GM12873 (cell line): Measurements from ENCODE around the gene CD6.

Source experiments
- CTCF ChIP-seq: IDR thresholded peaks from 2 replicates; pipeline ENCODE4 v1.5.1; 2012; ENCODE audit warnings: low read depth, mild to moderate bottlenecking, moderate library complexity, low read length, control low read depth; ENCODE audit not compliant: insufficient read depth; ENCODE audit errors: missing control alignments

CD6 gene

DNA sequence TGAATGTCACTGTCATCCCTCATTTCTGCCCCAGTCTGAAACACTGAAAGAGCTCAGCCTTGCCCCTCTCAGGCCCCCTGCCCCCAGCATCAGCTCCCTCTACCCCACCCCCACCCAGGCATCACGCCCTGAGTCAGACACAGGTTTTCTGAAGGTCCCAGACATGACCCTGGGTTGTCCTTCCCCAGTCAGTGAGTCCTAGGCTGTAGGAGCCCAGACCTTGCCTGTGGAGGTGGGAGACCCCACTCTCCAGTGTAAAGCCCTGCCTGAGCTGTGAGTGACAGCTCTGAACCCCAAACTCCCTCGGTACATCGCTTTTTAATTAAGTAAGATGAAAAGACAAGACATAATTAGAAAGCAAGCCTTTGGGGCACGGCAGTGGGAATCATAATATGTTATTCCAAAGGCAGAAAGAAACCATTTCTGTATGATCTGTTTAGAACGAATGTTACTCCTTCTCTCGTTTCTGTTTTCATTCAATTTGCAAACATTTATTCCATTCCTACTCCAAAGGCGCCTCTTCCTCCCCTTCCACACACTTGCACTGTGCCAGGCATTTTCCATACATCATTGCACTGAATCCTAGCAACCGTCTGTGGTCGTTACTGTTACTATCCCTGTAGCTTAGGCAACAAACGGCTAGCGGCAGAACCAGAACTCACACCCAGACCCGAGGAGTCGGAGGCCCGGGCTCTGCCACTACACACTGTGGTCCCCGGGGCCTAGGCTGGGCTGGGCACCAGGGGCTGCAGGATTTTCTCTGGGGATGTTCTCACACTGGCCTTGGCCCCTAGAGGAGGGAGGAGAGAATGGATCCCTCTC is 63.4 kb downstream of the CD6 start:
- TF ChIP-seq CTCF, result no peak

DNA sequence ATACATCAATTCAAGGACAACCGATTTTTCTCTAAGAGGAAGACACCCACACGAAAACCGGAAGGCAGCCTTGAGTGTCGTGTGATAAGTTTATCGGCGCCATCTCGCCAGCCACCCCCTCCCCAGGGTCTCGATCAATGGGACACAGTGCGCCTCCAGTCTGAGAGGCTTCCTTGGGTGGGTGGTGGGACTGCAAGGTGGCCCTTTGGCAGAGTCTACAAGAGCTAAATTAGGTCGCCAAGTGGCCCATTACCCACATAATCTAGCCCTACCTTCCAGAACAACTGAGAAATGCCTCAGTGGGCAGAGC is 64.0 kb downstream of the CD6 start:
- no peak for TF ChIP-seq CTCF

- no peak for TF ChIP-seq CTCF
Observed at GRCh38 chr11:61037441-61038093, 66.1 kb downstream of the CD6 start.

GRCh38 chr11:61039916-61040315 is 68.4 kb downstream of the CD6 start:
- TF ChIP-seq CTCF, result no peak

DNA sequence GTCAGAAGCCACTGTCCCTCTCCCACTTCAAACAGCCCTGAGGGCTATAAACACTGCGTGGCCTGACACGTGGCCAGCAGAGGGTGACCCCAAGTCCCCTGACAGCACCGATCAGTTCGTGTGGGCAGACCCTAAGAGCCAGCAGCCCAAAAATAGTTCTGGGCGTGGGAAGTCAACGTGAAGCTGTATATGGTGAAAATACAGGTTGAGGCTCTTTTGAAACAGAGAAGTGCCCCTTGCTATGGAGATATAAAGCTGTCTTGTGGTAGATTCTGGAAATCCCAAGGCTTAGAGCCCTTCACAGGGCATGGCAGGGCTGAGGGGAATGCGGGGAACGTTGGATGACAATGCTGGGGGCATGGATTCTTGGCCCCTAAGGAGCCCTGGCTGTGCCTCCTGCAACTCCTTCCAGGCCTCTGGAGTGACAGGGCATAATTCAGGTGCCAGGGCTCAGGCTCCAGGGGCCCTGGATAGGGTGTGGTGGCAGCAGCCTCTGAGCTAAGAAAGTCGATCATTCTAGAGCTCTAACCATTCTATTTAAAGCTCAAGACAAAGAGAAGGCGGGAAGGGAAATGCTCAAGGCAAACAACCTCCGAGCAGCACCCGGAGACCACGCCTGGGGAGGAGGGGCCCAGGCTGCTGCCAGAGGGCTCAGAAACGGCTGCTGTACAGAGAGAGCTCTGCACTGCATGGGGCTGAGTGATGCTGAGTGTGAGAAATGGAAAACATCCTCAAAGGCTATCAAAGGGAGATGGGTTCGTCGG is 70.5 kb downstream of the CD6 start:
- TF ChIP-seq CTCF, result no peak

DNA sequence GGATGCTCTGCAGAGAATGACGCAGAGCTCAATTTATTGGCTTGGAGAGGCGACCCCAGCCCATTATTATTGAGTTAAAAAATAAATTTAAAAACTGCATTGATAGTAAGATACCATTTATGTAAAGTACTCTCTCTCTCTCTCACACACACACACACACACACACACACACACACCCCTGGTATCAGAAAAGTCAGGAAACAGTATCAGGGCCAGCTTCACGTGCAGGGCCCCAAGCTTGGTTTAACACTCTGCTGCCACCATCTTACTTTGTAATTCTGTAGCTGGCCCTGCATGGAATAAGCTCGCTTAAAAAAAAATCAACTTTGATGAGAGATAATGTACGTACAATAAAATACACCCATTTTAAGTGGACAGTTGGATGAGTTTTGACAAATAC is 71.1 kb downstream of the CD6 start:
- TF ChIP-seq CTCF, result no peak

- no peak for TF ChIP-seq CTCF
Observed at GRCh38 chr11:61042961-61043540, 71.6 kb downstream of the CD6 start.
